Osteocyte (in vitro differentiated cells): Measurements from ENCODE around the gene AAK1. TPM values are rescaled to one million over a fixed set of nuclear protein-coding genes. Genes with fewer than 3 reads are reported as not detected.

ENCODE experiments used
- DNase-seq: peaks from one replicate; pipeline ENCODE4 v3.0.0; 2021; ENCODE audit warnings: mixed read lengths; ENCODE audit not compliant: unreplicated experiment; ENCODE audit errors: extremely low spot score
- H3K27ac Mint-ChIP-seq: one replicate; pipeline ENCODE4 v1.8.0; 2021; ENCODE audit warnings: mild to moderate bottlenecking, mixed read lengths; ENCODE audit not compliant: unreplicated experiment
- H3K27me3 Mint-ChIP-seq: one replicate; pipeline ENCODE4 v1.8.0; 2021; ENCODE audit warnings: mixed read lengths; ENCODE audit not compliant: unreplicated experiment
- H3K36me3 Mint-ChIP-seq: one replicate; pipeline ENCODE4 v1.8.0; 2021; ENCODE audit warnings: mixed read lengths; ENCODE audit not compliant: unreplicated experiment
- H3K4me1 Mint-ChIP-seq: one replicate; pipeline ENCODE4 v1.8.0; 2021; ENCODE audit warnings: mixed read lengths; ENCODE audit not compliant: unreplicated experiment
- H3K4me3 Mint-ChIP-seq: one replicate; pipeline ENCODE4 v1.8.0; 2021; ENCODE audit warnings: mild to moderate bottlenecking, moderate library complexity, mixed read lengths; ENCODE audit not compliant: unreplicated experiment
- H3K9me3 Mint-ChIP-seq: one replicate; pipeline ENCODE4 v1.8.0; 2021; ENCODE audit warnings: mixed read lengths; ENCODE audit not compliant: unreplicated experiment
- total RNA-seq: library from RNA; stranded (reverse); gene quantifications from 2 replicates; pipeline ENCODE4 v1.2.1, GENCODE V29; 2021
- TF ChIP-seq, protein P1 (sequence below): fragments of 200-600 bp; sonication (generic); IDR thresholded peaks from 2 replicates; pipeline ENCODE4 v1.5.0; 2021; ENCODE audit warnings: antibody characterized with exemption, mild to moderate bottlenecking, moderate library complexity

Gene AAK1
- total RNA-seq, 1 donor from 2014 or later: 66.0 TPM

DNA sequence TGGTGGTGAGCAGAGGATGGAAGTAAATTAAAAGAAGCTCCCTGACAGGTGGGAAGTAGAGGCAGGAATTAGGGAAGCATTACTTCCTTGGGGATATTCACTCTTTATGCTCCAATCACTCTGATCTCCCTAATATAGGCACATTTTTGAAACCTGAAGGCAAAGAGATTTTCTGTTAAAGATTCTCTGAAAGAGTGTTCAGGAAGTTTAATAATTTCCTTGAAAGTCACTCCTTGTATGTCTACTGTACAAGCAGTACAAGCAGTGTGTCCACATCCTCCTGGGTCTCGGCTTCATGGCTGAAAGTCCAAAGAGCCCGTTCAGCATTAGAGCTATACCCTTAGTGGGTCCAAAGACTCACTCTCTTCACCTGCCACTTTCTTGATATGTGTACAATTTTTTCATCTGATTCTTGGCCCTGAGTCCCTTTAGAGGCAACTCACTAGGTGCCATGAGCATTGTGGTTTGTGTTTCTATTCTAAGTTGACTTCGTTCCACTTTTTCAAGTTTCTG is 60.2 kb downstream of the AAK1 start:
- TF ChIP-seq, protein P1, sequence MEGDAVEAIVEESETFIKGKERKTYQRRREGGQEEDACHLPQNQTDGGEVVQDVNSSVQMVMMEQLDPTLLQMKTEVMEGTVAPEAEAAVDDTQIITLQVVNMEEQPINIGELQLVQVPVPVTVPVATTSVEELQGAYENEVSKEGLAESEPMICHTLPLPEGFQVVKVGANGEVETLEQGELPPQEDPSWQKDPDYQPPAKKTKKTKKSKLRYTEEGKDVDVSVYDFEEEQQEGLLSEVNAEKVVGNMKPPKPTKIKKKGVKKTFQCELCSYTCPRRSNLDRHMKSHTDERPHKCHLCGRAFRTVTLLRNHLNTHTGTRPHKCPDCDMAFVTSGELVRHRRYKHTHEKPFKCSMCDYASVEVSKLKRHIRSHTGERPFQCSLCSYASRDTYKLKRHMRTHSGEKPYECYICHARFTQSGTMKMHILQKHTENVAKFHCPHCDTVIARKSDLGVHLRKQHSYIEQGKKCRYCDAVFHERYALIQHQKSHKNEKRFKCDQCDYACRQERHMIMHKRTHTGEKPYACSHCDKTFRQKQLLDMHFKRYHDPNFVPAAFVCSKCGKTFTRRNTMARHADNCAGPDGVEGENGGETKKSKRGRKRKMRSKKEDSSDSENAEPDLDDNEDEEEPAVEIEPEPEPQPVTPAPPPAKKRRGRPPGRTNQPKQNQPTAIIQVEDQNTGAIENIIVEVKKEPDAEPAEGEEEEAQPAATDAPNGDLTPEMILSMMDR: no peak
- no peaks in the 10 kb centered on the region for H3K36me3 Mint-ChIP-seq
- no peak for DNase-seq
- H3K4me1 Mint-ChIP-seq: peaks cover 45% of the 10 kb centered on the region
- peak overlapping the region; percentile 34 for H3K27ac Mint-ChIP-seq
- no peaks in the 10 kb centered on the region for H3K9me3 Mint-ChIP-seq
- no peaks in the 10 kb centered on the region for H3K27me3 Mint-ChIP-seq
- H3K4me3 Mint-ChIP-seq: no peak overlapping the region

DNA sequence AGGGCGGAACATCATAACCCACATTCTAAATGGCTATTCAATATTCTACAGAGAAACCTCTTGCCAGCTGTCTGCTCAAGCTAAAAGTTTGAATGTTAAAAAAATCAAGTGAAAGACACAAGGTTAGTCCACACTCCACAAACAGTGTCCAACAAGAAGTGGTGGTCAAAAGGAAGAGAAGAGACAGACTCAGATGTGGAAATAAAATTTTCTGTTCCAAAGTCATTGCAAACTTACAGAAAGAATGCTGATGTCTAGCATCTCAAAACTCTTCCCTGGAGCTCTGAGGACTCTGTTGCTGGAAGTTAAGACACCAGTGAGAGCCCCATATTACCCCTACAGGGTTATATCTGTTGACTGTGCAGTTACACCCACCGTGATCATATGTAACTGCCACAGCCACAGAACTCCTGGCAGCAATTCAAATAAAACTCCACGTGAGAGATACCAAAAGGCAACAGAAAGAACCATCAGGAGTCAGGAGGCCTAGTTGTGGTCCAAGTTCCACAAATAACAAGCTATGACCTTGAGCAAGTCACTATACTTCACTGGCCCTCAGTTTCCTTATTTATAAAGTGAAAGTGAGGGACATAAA is 60.9 kb downstream of the AAK1 start:
- TF ChIP-seq, protein P1: no peak
- Mint-ChIP-seq H3K27ac (peak overlapping the region; percentile 8), H3K27me3 (no peaks in the 10 kb centered on the region), H3K4me3 (no peak overlapping the region), H3K9me3 (no peaks in the 10 kb centered on the region), H3K4me1 (peaks cover 52% of the 10 kb centered on the region), H3K36me3 (no peaks in the 10 kb centered on the region)
- DNase-seq: no peak

DNA sequence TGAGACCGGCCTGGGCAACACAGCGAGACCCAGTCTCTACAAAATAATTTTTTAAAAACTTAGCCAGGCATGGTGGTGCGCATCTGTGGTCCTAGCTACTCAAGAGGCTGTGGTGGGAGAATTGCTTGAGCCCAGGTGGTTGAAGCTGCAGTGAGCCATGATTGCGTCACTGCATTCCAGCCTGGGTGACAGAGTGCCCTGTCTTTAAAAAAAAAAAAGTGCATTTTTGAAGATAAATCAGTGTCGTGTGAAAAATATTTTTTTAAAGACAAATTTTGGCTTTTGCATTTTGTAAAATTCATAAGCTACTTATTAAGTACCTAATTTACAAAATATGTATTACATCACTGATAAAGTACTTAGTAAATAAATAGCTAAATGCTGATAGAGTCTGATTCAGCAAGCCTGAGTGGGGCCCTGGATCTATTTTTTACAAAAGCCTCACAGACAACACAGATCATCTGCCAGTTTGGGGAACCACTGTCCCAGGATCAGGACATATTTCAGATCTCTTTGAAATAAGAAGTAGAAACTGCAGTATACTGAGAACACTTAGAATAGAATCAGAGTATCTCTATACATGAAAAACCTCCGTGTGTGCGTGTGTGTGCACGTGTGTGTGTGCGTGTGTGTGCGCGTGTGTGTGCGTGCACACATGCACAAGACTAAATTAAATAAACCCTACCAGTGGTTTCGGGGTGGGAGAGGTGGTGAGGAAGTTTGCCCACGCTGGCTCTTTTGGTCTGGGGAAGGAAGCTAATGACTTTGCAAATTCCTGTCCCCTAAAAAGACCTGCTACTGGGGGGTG is 61.6 kb downstream of the AAK1 start:
- no peak for DNase-seq
- no peaks in the 10 kb centered on the region for H3K9me3 Mint-ChIP-seq
- H3K36me3 Mint-ChIP-seq: no peaks in the 10 kb centered on the region
- peaks cover 59% of the 10 kb centered on the region for H3K4me1 Mint-ChIP-seq
- H3K27ac Mint-ChIP-seq: peak overlapping the region; percentile 8
- no peak overlapping the region for H3K4me3 Mint-ChIP-seq
- H3K27me3 Mint-ChIP-seq: no peaks in the 10 kb centered on the region
- TF ChIP-seq, protein P1: no peak

DNA sequence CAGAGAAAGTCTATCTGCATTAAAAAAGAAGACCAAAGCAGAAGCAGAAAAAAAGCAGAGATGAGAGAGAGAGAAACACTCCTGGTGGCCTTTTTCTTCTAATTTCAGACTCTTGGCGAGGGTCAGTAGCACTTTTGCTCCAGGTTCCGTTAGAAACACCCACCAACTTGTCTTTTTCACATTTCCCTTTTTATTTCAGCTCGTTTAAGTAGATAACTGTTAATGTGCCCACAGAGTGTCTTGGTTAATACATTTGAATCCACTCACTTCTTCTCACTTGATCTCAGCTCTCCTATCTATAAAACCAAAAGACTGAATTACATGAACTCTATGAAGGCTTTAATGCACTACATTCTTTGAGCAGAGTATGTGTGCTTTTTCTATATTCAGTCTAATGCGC is 63.1 kb downstream of the AAK1 start:
- no peak overlapping the region for H3K27ac Mint-ChIP-seq
- no peak overlapping the region for H3K4me3 Mint-ChIP-seq
- DNase-seq: no peak
- no peaks in the 10 kb centered on the region for H3K27me3 Mint-ChIP-seq
- peaks cover 71% of the 10 kb centered on the region for H3K4me1 Mint-ChIP-seq
- no peaks in the 10 kb centered on the region for H3K36me3 Mint-ChIP-seq
- no peaks in the 10 kb centered on the region for H3K9me3 Mint-ChIP-seq
- TF ChIP-seq, protein P1: no peak

DNA sequence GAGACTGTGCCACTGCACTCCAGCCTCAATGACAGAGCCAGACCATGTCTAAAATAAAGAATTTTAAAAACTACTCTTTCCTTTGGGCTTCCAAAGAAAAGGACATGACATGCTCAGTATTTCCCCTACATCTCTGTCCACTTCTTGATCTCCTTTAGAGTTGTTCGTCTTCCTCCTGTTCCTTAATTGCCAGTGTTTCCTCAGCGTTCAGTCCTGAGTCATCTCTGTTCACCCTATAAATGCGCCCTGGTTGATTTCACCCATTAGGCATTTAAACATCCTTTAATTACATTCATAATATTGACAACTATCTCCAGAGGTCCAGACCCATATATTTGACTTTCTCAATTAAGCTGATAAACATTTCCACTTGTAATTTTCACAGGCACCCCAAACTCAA is 64.0 kb downstream of the AAK1 start:
- no peak overlapping the region for H3K27ac Mint-ChIP-seq
- H3K9me3 Mint-ChIP-seq: no peaks in the 10 kb centered on the region
- TF ChIP-seq, protein P1: no peak
- no peak overlapping the region for H3K4me3 Mint-ChIP-seq
- no peaks in the 10 kb centered on the region for H3K36me3 Mint-ChIP-seq
- no peaks in the 10 kb centered on the region for H3K27me3 Mint-ChIP-seq
- no peak for DNase-seq
- peaks cover 75% of the 10 kb centered on the region for H3K4me1 Mint-ChIP-seq
